ENCODE data around the gene C5orf22. TPM values are rescaled to one million over a fixed set of nuclear protein-coding genes. Genes with fewer than 3 reads are reported as not detected.
"Not testable (repeated sequence)": the region's sequence is repeated elsewhere in the genome, so short reads cannot be mapped to it uniquely, and the experiment has no call there.

The C5orf22 gene
- polyA plus RNA-seq, 3 donors, result 30.9 to 36.3 (median 35.0) TPM

- no peak for DNase-seq (ENCODE audit: low read depth in 3 of 3, low spot score in 2 of 3)
These were observed 19.8 kb downstream of the C5orf22 start for GRCh38 chr5:31551878-31552277.

DNA sequence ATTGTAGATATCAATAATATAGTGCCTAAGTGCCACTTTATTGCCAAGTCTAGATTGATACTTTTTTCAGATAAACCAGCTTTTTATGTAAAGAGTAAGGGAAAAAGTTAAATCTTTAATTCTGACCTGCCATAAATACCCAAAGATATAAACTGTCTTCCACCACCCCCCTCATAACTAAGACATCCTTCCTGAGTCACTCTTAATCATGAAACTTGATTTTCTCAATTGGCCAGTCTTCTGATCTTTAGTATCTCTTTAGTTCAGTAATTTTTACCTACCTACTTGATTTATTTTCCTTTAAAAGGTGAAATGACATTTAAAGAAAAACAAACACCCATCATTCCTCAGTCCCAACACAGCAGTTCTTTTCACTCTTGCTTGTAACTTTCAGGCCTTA lies 21.8 kb downstream of the C5orf22 start:
- DNase-seq (ENCODE audit: low read depth in 3 of 3, low spot score in 2 of 3), result no peak

GRCh38 chr5:31554552-31554951 lies 22.5 kb downstream of the C5orf22 start:
- DNase-seq (ENCODE audit: low read depth in 3 of 3, low spot score in 2 of 3), result no peak

DNA sequence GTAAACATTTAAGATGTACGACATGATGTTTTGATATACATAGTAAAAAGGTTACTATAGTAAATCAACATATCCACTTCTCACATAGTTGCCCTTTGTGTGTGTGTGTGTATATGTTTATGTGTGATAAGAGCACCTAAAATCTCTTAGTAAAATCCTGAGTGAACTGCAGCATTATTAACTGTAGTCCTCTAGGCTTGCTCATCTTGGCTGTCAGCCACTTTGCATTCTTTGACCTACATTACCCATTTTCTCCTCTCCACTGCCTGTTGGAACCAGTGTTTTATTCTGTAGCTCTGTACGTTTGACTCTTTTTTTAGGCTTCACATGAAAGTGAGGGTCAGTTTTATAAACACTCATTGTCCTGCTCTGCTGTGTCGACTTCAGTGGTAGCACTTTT lies 24.4 kb downstream of the C5orf22 start:
- no peak for DNase-seq (ENCODE audit: low read depth in 3 of 3, low spot score in 2 of 3)

- no peak for DNase-seq (ENCODE audit: low read depth in 3 of 3, low spot score in 2 of 3)
These were observed 27.8 kb downstream of the C5orf22 start for GRCh38 chr5:31559942-31560341.

DNA sequence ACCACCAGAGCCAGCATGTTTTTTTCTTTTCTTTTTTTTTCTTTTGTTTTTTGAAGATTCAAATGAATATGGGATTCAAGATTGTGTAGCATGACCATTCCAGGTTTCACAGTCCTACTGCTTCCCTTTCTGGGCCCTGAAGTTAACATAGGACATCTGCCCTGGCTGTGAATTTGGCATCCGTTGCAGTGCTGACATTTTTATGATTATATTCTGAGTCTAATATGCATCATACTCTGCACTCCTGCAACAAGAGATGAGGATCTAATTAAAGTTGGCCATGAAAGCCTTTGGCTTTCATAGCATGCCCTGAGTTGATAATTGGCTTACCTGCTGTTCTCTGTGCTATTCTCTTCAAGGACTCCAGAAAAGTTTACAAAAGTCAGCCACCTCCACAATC lies 29.8 kb downstream of the C5orf22 start:
- DNase-seq (ENCODE audit: low read depth in 3 of 3, low spot score in 2 of 3), result no peak

DNA sequence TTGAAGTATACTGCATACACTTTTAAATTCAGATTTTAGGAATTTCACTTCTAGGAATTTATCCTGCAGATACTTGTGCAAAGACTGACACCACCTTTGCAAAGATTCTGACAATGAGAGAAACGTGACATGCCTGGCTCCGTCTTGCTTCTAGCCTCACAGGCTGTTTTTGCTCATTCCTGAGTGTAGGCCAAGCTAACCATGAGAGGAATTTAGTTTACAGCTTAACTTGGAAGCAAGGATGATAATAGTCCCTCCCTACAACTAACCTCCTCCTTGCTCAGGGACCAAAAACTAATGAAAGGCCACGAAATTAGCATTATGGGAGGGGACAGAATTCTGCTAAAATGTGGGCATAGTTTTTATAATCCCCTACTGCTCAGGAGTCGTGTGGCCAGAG lies 31.1 kb downstream of the C5orf22 start:
- no peak for DNase-seq (ENCODE audit: low read depth in 3 of 3, low spot score in 2 of 3)

GRCh38 chr5:31566362-31566761 lies 34.3 kb downstream of the C5orf22 start:
- not testable (repeated sequence) for DNase-seq (ENCODE audit: low read depth in 3 of 3, low spot score in 2 of 3)

DNA sequence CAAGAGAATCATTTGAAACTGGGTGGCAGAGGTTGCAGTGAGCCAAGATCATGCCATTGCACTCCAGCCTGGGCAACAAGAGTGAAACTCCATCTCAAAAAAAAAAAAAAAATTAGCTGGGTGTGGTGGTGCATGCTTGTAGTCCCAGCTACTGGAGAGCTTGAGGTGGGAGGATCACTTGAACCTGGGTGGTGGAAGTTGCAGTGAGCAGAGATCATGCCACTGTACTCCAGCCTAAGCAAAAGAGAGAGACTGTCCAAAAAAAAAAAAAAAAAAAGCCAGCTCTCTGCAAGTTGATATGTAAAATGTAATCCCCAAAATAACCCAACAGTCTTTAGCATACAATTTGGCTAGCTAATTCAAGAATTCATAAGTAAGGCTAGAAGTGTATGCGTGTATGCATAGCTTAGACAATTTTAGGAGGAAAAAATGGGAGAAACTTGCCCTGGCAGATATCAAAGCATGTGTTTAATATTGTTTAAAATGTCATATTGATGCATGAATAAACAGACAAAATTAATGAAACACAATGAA lies 36.3 kb downstream of the C5orf22 start:
- no peak for DNase-seq (ENCODE audit: low read depth in 3 of 3, low spot score in 2 of 3)

DNA sequence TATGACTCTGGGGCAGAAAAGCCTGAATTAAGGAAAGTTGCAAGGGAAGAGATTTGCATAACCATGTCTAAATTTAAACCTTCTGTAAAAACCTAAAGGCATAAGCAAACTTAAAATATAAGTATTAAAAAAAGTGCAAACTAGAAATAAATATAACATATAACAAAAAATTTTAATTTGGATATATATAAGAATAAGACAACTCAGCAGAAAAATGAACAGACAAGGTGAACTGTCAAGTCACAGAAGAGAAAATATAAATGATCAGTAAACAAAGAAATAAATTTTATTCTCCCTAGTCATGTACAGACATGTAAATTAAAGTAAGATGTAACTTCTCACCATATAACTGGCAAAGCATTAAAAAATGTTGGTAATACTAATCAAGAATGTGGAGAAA lies 37.0 kb downstream of the C5orf22 start:
- no peak for DNase-seq (ENCODE audit: low read depth in 3 of 3, low spot score in 2 of 3)

DNA sequence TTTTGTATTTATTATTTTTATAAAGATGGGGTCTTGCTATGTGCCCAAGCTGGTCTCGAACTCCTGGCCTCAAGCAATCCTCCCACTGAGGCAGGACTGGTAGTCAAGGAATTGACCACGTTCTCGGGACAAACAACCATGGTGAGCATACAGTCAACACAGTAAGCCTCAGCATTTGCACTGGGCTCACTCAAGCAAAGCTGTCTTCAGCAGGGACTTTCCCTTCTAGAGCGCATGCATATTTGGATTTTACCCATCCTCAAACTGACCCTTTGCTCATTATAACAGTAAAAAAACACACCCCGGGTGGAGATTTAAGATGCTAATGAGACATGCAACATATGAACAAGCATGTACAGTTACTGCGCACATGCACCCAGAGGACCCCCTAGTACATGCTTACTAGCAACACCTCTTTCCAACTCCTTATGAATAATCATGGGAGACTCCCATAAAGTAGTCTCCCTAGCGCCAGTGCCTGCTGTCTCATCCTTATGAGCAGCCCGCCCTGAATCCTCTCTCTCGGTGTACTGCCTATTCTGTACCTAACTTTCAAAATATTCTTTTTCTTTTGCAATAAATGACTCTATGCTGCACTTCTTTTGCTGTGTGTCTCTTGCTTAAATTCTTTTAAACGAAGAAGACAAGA lies 41.5 kb downstream of the C5orf22 start:
- no peak for DNase-seq (ENCODE audit: low read depth in 3 of 3, low spot score in 2 of 3)

DNA sequence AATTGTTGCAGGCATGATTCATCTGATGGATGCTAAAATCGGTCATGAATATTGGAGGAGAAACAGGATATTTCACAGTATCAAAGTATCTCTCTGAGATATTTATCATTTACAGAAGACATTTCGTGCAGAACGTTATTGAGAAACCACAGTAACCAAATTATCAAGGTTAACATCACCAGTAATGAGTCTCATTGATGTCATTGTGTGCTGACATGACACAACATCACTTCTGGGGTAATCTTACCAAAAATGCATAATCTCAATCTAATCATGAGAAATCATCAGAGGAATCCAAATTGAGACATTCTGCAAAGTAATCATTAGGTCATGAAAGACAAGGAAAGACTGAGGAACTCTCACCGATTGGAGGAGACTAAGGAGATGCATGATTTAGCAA lies 42.7 kb downstream of the C5orf22 start:
- no peak for DNase-seq (ENCODE audit: low read depth in 3 of 3, low spot score in 2 of 3)

DNA sequence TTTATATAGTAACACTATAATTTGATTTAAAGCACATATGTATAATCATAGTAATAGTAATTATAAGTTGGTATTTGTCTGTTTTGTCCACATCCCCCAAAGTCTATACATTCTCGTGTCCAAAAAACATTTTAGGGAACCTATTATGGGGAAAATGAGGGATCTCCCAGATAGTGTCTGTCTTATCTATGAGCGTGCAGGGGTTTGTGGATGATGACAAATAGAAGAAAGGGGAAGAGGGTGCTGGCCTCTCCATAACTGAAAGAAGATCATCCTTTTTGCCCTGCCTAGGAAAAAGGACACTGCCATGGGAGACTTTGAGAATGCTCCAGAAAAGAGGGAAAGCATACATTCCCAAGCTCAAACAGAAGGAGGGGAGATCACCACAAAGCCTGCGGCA lies 45.3 kb downstream of the C5orf22 start:
- no peak for DNase-seq (ENCODE audit: low read depth in 3 of 3, low spot score in 2 of 3)

DNA sequence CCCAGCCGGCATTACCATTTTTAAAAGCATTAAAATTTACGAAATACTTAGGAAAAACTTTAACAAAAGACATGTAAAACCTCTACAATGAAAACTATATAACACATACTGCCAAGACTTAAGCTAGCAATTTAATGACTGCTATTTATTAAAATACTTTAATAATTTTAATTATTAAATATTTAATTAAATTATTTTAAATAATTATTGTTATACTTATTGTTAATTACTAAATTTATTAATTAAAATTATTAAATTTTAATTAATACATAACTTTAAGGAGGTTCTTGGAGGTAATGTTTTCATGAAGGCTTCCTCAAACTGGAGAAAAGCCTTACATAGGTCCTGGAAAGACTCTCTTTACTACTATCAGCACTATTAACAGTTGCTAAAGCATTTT lies 47.5 kb downstream of the C5orf22 start:
- DNase-seq (ENCODE audit: low read depth in 3 of 3, low spot score in 2 of 3), result no peak

DNA sequence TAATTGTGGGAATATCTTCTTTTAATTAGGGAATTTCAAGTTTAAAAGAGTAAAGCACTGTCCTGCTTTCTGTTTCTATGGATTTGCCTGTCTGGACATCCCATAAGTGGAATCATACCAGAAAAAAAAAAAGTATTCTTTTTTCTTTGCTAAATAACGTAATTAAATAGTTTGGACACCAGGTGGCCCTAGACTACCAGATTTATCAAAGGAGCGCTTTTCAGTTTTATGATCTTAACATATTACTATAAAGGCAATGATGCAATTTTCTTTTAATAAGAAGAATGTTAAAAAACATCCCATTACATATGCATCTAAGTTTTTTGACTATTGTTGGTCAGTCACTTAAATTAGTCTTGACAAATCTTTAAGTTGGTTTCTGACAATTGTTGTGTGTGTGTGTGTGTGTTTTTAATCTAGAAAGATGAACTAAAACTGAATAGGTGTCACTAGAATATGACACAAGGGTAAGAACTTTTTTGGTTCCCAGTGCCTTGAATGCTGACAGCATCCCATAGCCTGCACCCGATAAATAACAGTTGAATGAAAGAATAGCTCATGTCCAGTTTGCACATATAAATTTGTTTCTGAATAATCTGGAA lies 49.5 kb downstream of the C5orf22 start:
- peak in 2 of 3 donors; percentile 21 to 33 for DNase-seq (ENCODE audit: low read depth in 3 of 3, low spot score in 2 of 3)

DNA sequence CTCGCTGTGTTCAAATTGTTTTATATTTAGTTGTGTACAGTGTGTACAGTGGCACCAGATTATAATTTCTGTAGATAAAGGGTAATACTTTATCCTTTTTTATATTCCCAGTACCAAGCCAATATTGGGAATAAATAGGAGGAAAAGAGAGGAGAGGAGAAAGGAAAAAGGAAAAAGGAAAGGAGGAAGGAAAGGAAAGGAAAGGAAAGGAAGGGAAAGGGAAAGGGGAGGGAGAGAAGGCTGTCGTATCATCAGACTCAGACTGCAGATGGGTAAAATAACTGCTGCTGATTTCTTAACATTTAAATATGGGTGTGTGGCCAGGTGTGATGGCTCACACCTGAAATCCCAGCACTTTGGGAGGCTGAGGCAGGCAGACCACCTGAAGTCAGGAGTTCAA lies 51.0 kb downstream of the C5orf22 start:
- no peak for DNase-seq (ENCODE audit: low read depth in 3 of 3, low spot score in 2 of 3)

GRCh38 chr5:31585166-31585894 lies 53.2 kb downstream of the C5orf22 start:
- DNase-seq (ENCODE audit: low read depth in 3 of 3, low spot score in 2 of 3), result no peak

DNA sequence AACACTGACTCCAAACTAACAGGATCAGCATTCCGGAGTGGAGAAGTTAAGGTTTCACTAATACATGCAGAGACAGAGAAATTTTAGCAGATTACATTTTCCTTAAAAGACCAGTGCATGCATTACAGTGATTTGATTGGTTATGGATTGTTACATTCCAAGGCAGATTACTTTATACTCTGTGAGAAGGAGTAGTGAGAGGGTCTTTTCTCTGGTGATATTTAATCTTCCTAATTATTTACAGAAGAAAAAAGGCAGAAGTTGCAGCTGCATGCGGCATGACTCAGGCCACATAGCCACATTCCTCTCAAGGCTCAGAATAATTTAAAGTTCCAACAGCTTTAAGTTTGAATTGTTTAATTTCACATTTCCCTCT lies 53.8 kb downstream of the C5orf22 start:
- no peak for DNase-seq (ENCODE audit: low read depth in 3 of 3, low spot score in 2 of 3)

- no peak for DNase-seq (ENCODE audit: low read depth in 3 of 3, low spot score in 2 of 3)
These were observed 55.4 kb downstream of the C5orf22 start for GRCh38 chr5:31587546-31587945.

- no peak for DNase-seq (ENCODE audit: low read depth in 3 of 3, low spot score in 2 of 3)
These were observed 61.6 kb downstream of the C5orf22 start for GRCh38 chr5:31593665-31594064.

DNA sequence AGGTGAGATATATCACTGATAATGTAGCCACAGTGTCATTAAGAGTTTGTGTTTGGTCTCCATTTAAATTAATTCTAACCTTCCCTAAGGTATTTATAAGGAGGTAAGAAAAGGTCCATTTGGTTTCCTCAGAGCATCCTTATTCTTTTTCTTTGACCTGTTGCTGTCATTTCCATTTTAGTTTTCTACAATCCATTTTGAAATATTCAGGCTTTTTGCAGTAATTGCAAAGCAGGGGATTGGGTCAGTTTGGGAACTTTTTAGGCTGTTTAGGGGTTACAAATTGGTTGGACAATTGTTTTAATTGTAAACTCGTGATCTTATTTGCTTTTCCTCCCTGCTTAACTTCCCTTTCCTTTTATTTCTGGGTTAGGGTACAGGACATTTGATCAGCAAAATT lies 64.3 kb downstream of the C5orf22 start:
- no peak for DNase-seq (ENCODE audit: low read depth in 3 of 3, low spot score in 2 of 3)

All from right renal cortex interstitium (tissue), 3 donors.